Measurements from ENCODE around the gene CLEC1B. TPM values are rescaled to one million over a fixed set of nuclear protein-coding genes. Genes with fewer than 3 reads are reported as not detected.

The CLEC1B gene
- total RNA-seq, 1 donor from 2014 or later = not detected

DNA sequence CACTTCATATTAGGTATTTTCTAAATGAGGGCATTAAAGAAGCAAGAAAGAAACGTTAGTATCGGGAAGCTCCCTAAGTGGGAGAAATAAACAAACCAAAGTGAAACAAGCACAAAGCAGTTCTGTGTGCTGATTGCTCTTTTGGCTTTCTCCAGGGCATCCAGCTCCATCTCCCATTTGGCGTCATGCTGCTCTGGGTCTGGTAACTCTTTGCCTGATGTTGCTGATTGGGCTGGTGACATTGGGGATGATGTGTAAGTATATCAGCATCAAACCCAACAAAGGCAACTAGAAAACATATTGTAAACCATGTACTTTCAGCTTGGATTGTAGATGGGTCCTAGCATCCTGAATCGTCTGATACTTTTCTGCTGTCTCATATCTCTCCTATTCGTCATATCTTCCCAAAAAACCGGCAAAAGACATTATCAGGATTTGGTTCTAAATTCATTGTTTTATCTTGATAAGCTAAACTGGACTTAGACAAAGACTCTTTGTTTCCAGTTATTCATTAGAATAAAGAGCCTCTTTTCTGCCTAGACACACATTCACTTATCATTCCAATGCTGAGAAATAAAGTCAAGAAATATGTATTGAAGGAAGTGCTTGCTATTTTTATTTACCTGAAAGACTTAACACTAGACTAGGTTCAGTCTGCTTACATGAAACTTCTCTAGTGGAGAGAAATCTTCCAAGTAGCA lies 13.9 kb upstream of the CLEC1B start:
- Histone ChIP-seq H3K27ac (no peak overlapping the region), H3K4me3 (no peak overlapping the region), H3K4me1 (no peaks in the 10 kb centered on the region), H3K9me3 (no peaks in the 10 kb centered on the region), H3K36me3 (no peaks in the 10 kb centered on the region), H3K27me3 (no peaks in the 10 kb centered on the region)
- intact Hi-C loops (cut with DNase I) = no loop called here
- no peak for DNase-seq (ENCODE audit: extremely low spot score in 2 of 2)
- TF ChIP-seq POLR2A (IDR thresholded peaks at IDR 0.05) (no peak), POLR2AphosphoS5 (IDR thresholded peaks at IDR 0.05; ENCODE audit: insufficient read depth in 1 of 2, low read depth in 1 of 2) (no peak), CTCF (IDR thresholded peaks at IDR 0.05) (no peak)

- Histone ChIP-seq H3K4me1 (no peaks in the 10 kb centered on the region), H3K27ac (no peak overlapping the region), H3K4me3 (no peak overlapping the region), H3K27me3 (no peaks in the 10 kb centered on the region), H3K9me3 (no peaks in the 10 kb centered on the region), H3K36me3 (no peaks in the 10 kb centered on the region)
- TF ChIP-seq POLR2A (IDR thresholded peaks at IDR 0.05) = no peak
- TF ChIP-seq POLR2AphosphoS5 (IDR thresholded peaks at IDR 0.05; ENCODE audit: insufficient read depth in 1 of 2, low read depth in 1 of 2) = no peak
- DNase-seq (ENCODE audit: extremely low spot score in 2 of 2) = no peak
- intact Hi-C loops (cut with DNase I) = no loop called here
Observed at GRCh38 chr12:10001171-10001776, 2.4 kb upstream of the CLEC1B start.

- Histone ChIP-seq H3K9me3 (no peaks in the 10 kb centered on the region), H3K36me3 (no peaks in the 10 kb centered on the region), H3K27me3 (no peaks in the 10 kb centered on the region), H3K4me3 (no peak overlapping the region), H3K27ac (no peak overlapping the region), H3K4me1 (no peaks in the 10 kb centered on the region)
- intact Hi-C loops (cut with DNase I) = no loop called here
- TF ChIP-seq POLR2A (IDR thresholded peaks at IDR 0.05) = no peak
- TF ChIP-seq CTCF (IDR thresholded peaks at IDR 0.05) = no peak
- TF ChIP-seq POLR2AphosphoS5 (IDR thresholded peaks at IDR 0.05; ENCODE audit: insufficient read depth in 1 of 2, low read depth in 1 of 2) = no peak
- no peak for DNase-seq (ENCODE audit: extremely low spot score in 2 of 2)
Observed at GRCh38 chr12:9992296-9992695, 6.6 kb downstream of the CLEC1B start.

DNA sequence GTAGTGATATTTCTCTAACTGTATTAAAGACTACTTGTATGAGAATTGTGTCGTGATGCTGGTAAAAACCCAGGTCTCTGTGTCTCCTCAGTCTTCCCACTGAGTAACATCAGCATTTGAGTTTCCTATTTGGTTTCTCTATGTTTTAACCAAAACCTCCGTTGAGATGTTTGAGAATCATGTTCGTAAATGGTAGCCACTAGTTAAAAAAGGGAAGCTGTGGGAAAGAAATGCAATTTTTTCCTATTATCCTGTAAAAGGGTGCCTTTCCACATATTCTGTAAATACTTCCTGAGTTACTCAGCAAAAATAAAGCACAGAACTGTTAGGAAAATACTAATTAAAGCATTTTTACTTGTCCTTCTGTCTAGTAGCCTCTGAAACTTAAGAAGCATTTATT lies 7.0 kb downstream of the CLEC1B start:
- no peak for DNase-seq (ENCODE audit: extremely low spot score in 2 of 2)
- Histone ChIP-seq H3K4me1 (no peaks in the 10 kb centered on the region), H3K4me3 (no peak overlapping the region), H3K9me3 (no peaks in the 10 kb centered on the region), H3K27me3 (no peaks in the 10 kb centered on the region), H3K36me3 (no peaks in the 10 kb centered on the region), H3K27ac (no peak overlapping the region)
- TF ChIP-seq POLR2A (IDR thresholded peaks at IDR 0.05) (no peak), CTCF (IDR thresholded peaks at IDR 0.05) (no peak)
- intact Hi-C loops (cut with DNase I) = no loop called here

DNA sequence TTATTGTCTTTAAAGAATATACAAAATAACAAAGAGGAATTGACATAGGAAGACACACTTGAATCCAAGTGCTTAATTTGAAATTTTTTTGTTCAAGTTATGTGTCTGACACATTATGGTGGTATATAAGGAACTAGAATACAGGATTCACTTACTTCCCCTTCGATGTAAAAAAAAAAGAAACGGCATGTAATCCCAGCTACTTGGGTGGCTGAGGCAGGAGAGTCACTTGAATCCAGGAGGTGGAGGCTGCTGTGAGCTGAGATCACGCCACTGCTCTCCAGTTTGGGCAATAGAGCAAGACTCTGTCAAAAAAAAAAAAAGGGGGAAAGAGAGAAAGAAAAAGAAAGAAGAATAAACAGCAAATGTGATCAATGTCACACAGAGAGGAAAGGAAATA lies 18.8 kb downstream of the CLEC1B start:
- Histone ChIP-seq H3K27me3 (no peaks in the 10 kb centered on the region), H3K4me1 (no peaks in the 10 kb centered on the region), H3K9me3 (no peaks in the 10 kb centered on the region), H3K4me3 (no peak overlapping the region), H3K27ac (no peak overlapping the region), H3K36me3 (no peaks in the 10 kb centered on the region)
- DNase-seq (ENCODE audit: extremely low spot score in 2 of 2) = no peak
- intact Hi-C loops (cut with DNase I) = no loop called here
- TF ChIP-seq POLR2AphosphoS5 (IDR thresholded peaks at IDR 0.05; ENCODE audit: insufficient read depth in 1 of 2, low read depth in 1 of 2) (no peak), POLR2A (IDR thresholded peaks at IDR 0.05) (no peak), CTCF (IDR thresholded peaks at IDR 0.05) (no peak)
